Fibroblast of the aortic adventitia (primary cell): ENCODE results near the gene CORO7. TPM values are rescaled to one million over a fixed set of nuclear protein-coding genes. Genes with fewer than 3 reads are reported as not detected.

Experiments
- DNase-seq: peaks from one replicate; pipeline ENCODE4 v3.0.0-alpha.2; 2010; ENCODE audit warnings: low read depth
- H3K4me3 ChIP-seq: 2 replicates; pipeline ENCODE4 v1.5.1; 2011; ENCODE audit warnings: low read depth, mild to moderate bottlenecking, control low read depth, low read length, moderate library complexity
- total RNA-seq: library from RNA; depleted of rRNA; stranded (reverse); fragments of >200 nt; gene quantifications from 2 replicates; pipeline ENCODE4 v1.2.3, GENCODE V29; 2012; ENCODE audit warnings: low replicate concordance
- TF ChIP-seq, protein P1 (sequence below): IDR thresholded peaks from 2 replicates; pipeline ENCODE4 v1.5.1; 2011; ENCODE audit warnings: mild to moderate bottlenecking, low read length, control low read depth, inconsistent platforms; ENCODE audit not compliant: insufficient read depth

CORO7 gene
- total RNA-seq, 1 donor, result 16.7 TPM

DNA sequence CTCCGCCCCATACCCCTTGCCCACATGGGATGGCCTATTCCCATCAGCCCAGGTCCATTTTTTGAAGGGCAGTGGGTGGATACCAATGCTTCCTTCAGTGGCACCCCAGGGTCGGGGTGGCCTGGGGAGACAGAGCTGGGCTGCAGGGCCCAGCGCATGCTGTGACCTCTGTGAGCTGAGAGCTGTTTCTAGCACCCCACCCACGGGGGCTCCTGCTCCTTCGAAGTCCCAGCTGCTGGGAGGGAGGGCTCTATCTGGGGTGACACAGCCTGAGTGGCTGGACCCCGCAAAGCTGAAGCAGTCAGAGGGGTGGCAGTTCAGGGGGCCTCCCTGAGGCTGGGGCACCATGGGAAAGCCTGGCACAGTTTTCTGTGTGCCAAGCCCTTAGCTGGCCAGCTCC lies 76.0 kb downstream of the CORO7 start:
- H3K4me3 ChIP-seq, result no peak overlapping the region
- TF ChIP-seq, protein P1, sequence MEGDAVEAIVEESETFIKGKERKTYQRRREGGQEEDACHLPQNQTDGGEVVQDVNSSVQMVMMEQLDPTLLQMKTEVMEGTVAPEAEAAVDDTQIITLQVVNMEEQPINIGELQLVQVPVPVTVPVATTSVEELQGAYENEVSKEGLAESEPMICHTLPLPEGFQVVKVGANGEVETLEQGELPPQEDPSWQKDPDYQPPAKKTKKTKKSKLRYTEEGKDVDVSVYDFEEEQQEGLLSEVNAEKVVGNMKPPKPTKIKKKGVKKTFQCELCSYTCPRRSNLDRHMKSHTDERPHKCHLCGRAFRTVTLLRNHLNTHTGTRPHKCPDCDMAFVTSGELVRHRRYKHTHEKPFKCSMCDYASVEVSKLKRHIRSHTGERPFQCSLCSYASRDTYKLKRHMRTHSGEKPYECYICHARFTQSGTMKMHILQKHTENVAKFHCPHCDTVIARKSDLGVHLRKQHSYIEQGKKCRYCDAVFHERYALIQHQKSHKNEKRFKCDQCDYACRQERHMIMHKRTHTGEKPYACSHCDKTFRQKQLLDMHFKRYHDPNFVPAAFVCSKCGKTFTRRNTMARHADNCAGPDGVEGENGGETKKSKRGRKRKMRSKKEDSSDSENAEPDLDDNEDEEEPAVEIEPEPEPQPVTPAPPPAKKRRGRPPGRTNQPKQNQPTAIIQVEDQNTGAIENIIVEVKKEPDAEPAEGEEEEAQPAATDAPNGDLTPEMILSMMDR, result no peak
- no peak for DNase-seq

DNA sequence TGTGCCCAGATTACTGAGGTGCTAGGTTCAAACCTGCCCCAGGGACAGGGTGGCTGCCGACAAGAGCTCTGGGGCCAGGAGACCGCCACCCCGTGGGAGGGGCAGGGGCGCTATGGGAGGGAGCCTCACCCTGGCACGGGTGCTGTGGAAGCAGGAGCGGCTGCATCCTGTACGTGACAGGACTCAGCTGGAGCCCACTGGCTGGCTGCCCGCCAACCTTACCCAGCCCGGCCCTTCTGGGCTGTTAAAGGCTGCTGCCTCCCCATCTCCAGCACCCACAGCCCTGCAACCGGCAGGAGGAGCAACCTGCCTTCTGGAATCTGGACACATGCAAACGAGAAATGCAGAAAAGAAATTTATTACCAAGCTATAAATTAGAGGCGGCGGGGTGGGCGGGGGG lies 76.5 kb downstream of the CORO7 start:
- no peak overlapping the region for H3K4me3 ChIP-seq
- DNase-seq, result peak; percentile 47
- TF ChIP-seq, protein P1, result no peak

DNA sequence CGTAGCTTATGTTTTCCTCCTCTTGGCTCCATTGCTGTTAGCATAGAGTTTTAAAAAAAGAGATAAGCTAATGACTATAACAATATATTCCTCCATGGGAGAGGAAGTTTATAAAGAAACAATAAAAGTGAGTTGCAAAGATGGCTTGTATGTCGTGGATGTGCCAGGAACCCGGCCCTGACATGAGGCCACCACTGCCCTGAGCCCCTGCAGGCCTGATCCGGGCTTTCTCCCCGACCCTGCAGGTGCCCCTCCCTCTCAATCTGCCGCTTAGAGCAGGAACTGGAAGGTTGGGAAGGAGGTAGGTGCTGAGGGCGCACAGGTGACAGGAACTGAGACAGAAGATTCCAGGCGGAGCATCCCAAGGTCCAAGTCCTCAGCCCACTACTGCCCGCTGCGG lies 76.9 kb downstream of the CORO7 start:
- no peak overlapping the region for H3K4me3 ChIP-seq
- DNase-seq, result no peak
- TF ChIP-seq, protein P1, result no peak

DNA sequence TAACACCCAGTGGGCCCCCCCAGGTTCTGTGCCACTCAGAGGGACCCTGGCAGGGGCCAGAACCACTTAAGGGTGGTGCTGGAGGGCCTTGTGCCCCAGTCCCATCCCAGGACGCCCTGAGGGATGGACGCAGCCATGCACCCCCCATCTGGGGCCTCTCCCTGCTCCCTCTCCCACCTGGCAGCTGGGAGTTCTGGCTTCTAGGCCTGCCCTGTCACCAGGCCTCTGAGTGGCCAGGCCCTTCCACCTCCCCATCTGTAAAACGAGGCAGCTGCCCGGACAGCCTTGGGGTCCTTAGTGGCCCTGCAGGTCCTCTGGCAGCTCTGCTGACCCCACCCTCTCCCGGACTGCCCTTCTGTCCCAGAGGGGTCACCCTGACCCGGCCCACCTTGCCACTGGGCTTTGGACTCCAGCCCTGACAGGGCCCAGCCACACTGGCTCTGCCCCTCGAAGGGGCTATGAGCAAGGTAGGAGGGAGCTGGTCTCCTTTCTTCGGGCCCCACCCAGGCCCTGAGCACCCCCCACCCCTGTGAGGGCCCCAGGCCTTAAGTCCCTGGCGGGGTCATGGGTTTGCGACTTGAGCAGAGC lies 77.6 kb downstream of the CORO7 start:
- no peak overlapping the region for H3K4me3 ChIP-seq
- no peak for DNase-seq
- TF ChIP-seq, protein P1, result no peak

DNA sequence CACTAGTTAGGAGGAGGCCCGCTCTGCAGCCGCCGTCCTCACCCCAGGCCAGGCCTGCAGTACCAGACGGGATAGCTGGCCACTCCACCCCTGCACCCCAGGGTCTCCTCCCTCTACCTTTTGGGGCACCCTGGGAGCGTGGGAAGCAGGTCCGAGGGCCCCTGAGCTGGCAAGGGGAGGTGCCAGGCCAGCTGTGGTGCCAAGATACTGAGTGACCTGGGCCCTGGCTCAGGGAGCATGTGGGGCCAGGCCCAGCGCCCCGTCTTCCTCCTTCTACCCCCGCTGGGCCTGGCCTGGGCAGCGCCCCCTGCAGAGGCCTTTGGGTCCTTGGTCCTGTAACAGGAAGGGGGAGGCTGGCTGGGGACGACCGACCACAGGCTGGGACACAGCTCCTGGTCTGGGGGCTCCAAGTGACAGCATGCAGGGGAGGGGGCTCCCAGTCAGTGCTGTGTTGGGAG lies 78.2 kb downstream of the CORO7 start:
- TF ChIP-seq, protein P1, result peak; percentile 4
- H3K4me3 ChIP-seq, result no peak overlapping the region
- no peak for DNase-seq

DNA sequence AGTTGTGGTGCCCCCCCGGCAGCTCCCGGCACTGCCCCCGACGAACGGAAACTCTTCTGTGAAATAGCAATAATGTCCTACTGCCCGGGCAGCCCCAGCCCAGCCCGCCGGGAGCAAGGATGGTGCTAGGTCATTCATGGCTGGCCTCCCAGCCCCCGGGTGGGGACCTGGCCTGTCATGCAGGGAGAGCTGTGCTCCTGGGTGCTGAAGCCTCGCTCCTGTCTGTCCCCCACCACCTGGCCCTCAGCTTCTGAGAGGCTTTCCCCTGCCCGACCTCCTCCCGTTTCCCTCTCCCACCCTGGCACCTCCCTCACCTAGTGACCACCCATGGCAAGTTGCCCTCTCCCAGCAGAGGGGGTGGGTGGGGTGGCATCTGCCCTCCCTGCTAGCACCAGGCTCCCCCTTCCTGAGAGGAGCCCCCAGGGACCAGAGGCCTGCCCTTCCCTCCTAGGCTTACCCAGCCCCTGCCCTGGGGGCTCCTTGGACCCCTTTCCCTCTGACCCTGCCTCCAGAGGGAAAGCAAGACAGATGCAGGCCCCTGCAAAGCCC lies 78.8 kb downstream of the CORO7 start:
- TF ChIP-seq, protein P1, result no peak
- H3K4me3 ChIP-seq, result no peak overlapping the region
- DNase-seq, result no peak
